Effector memory CD4-positive, alpha-beta T cell (primary cell): Measurements from ENCODE around the gene SYT1.

Experiments used
- DNase-seq, 3 donors: peaks; one replicate each; pipeline ENCODE4 v3.0.0-alpha.2; 2020
- H3K27ac ChIP-seq: 2 replicates; pipeline ENCODE4 v1.7.0; 2013; ENCODE audit warnings: mild to moderate bottlenecking, low read length, moderate library complexity; ENCODE audit not compliant: insufficient read depth, poor library complexity, severe bottlenecking
- H3K27me3 ChIP-seq: replicated peaks from 2 replicates; pipeline ENCODE4 v1.7.0; 2013; ENCODE audit warnings: mild to moderate bottlenecking, low read length; ENCODE audit not compliant: insufficient read depth, control insufficient read depth, poor library complexity, severe bottlenecking
- H3K36me3 ChIP-seq: 2 replicates; pipeline ENCODE4 v1.7.0; 2013; ENCODE audit warnings: mild to moderate bottlenecking, low read length, moderate library complexity; ENCODE audit not compliant: control insufficient read depth, insufficient read depth
- H3K4me1 ChIP-seq: 2 replicates; pipeline ENCODE4 v1.7.0; 2013; ENCODE audit warnings: low read length, mild to moderate bottlenecking; ENCODE audit not compliant: control insufficient read depth, insufficient read depth, poor library complexity, severe bottlenecking
- H3K4me3 ChIP-seq: 2 replicates; pipeline ENCODE4 v1.7.0; 2013; ENCODE audit warnings: low read length, low read depth, mild to moderate bottlenecking; ENCODE audit not compliant: insufficient read depth, poor library complexity, severe bottlenecking
- H3K9me3 ChIP-seq: 2 replicates; pipeline ENCODE4 v1.7.0; 2013; ENCODE audit warnings: mild to moderate bottlenecking, low read length, moderate library complexity; ENCODE audit not compliant: control insufficient read depth

SYT1 gene

GRCh38 chr12:78865516-78865915 is 942 bp downstream of the SYT1 start:
- no peaks in the 10 kb centered on the region for H3K9me3 ChIP-seq
- no peak overlapping the region for H3K27ac ChIP-seq
- no peaks in the 10 kb centered on the region for H3K4me1 ChIP-seq
- H3K36me3 ChIP-seq: no peaks in the 10 kb centered on the region
- H3K27me3 ChIP-seq: no peaks in the 10 kb centered on the region
- DNase-seq: no peak
- no peak overlapping the region for H3K4me3 ChIP-seq

- DNase-seq: no peak
- Histone ChIP-seq H3K27me3 (no peaks in the 10 kb centered on the region), H3K36me3 (no peaks in the 10 kb centered on the region), H3K4me1 (no peaks in the 10 kb centered on the region), H3K27ac (no peak overlapping the region), H3K9me3 (no peaks in the 10 kb centered on the region), H3K4me3 (no peak overlapping the region)
Observed at GRCh38 chr12:78866518-78866917, 1.9 kb downstream of the SYT1 start.

GRCh38 chr12:78870539-78870938 is 6.0 kb downstream of the SYT1 start:
- Histone ChIP-seq H3K27ac (no peak overlapping the region), H3K4me1 (no peaks in the 10 kb centered on the region), H3K27me3 (no peaks in the 10 kb centered on the region), H3K4me3 (no peak overlapping the region), H3K9me3 (no peaks in the 10 kb centered on the region), H3K36me3 (no peaks in the 10 kb centered on the region)
- DNase-seq: no peak

GRCh38 chr12:78871566-78871965 is 7.0 kb downstream of the SYT1 start:
- H3K4me3 ChIP-seq: no peak overlapping the region
- no peaks in the 10 kb centered on the region for H3K27me3 ChIP-seq
- no peaks in the 10 kb centered on the region for H3K9me3 ChIP-seq
- H3K36me3 ChIP-seq: no peaks in the 10 kb centered on the region
- DNase-seq: no peak
- H3K4me1 ChIP-seq: no peaks in the 10 kb centered on the region
- no peak overlapping the region for H3K27ac ChIP-seq

GRCh38 chr12:78878459-78878858 is 13.9 kb downstream of the SYT1 start:
- Histone ChIP-seq H3K4me3 (no peak overlapping the region), H3K9me3 (no peaks in the 10 kb centered on the region), H3K36me3 (no peaks in the 10 kb centered on the region), H3K27ac (no peak overlapping the region), H3K4me1 (no peaks in the 10 kb centered on the region), H3K27me3 (no peaks in the 10 kb centered on the region)
- no peak for DNase-seq

- Histone ChIP-seq H3K27me3 (no peaks in the 10 kb centered on the region), H3K27ac (no peak overlapping the region), H3K9me3 (no peaks in the 10 kb centered on the region), H3K4me3 (no peak overlapping the region), H3K4me1 (no peaks in the 10 kb centered on the region), H3K36me3 (no peaks in the 10 kb centered on the region)
- DNase-seq: no peak
Observed at GRCh38 chr12:78878866-78879265, 14.3 kb downstream of the SYT1 start.

GRCh38 chr12:78880078-78880477 is 15.5 kb downstream of the SYT1 start:
- no peaks in the 10 kb centered on the region for H3K4me1 ChIP-seq
- no peaks in the 10 kb centered on the region for H3K36me3 ChIP-seq
- no peak for DNase-seq
- H3K9me3 ChIP-seq: no peaks in the 10 kb centered on the region
- H3K4me3 ChIP-seq: no peak overlapping the region
- H3K27ac ChIP-seq: no peak overlapping the region
- H3K27me3 ChIP-seq: no peaks in the 10 kb centered on the region

GRCh38 chr12:78881685-78882084 is 17.1 kb downstream of the SYT1 start:
- no peak overlapping the region for H3K27ac ChIP-seq
- H3K36me3 ChIP-seq: no peaks in the 10 kb centered on the region
- H3K4me3 ChIP-seq: no peak overlapping the region
- no peaks in the 10 kb centered on the region for H3K4me1 ChIP-seq
- DNase-seq: no peak
- H3K27me3 ChIP-seq: no peaks in the 10 kb centered on the region
- H3K9me3 ChIP-seq: no peaks in the 10 kb centered on the region

- Histone ChIP-seq H3K4me3 (no peak overlapping the region), H3K27ac (no peak overlapping the region)
- DNase-seq: no peak
Observed at GRCh38 chr12:78885466-78885865, 20.9 kb downstream of the SYT1 start.

GRCh38 chr12:78886719-78887407 is 22.3 kb downstream of the SYT1 start:
- H3K27ac ChIP-seq: no peak overlapping the region

More at GRCh38 chr12:78885466-78885865, 20.9 kb downstream of the SYT1 start:
- no peaks in the 10 kb centered on the region for H3K27me3 ChIP-seq
- no peaks in the 10 kb centered on the region for H3K36me3 ChIP-seq
- H3K4me1 ChIP-seq: no peaks in the 10 kb centered on the region
- H3K9me3 ChIP-seq: no peaks in the 10 kb centered on the region

More at GRCh38 chr12:78886719-78887407, 22.3 kb downstream of the SYT1 start:
- H3K27me3 ChIP-seq: no peaks in the 10 kb centered on the region
- no peaks in the 10 kb centered on the region for H3K4me1 ChIP-seq
- no peak overlapping the region for H3K4me3 ChIP-seq
- no peaks in the 10 kb centered on the region for H3K9me3 ChIP-seq
- DNase-seq: no peak
- H3K36me3 ChIP-seq: no peaks in the 10 kb centered on the region
